ENCODE data around the gene ACKR2.

The ACKR2 gene

GRCh38 chr3:42819351-42819965, 10.2 kb downstream of the ACKR2 start:
- Histone ChIP-seq H4K91ac (ENCODE audit: low read depth, low read length) (no peak overlapping the region), H3K27ac (ENCODE audit: low read depth, low read length) (no peak overlapping the region), H3K79me2 (ENCODE audit: control insufficient read depth, insufficient read depth, low read length, poor library complexity) (no peaks in the 10 kb centered on the region), H3K27me3 (ENCODE audit: insufficient read depth, low read length) (no peaks in the 10 kb centered on the region), H3K4ac (ENCODE audit: low read depth, low read length) (peak overlapping the region; percentile 6), H2BK120ac (ENCODE audit: insufficient read depth, low read length, poor library complexity) (no peak overlapping the region), H3K9me3 (ENCODE audit: insufficient read depth, low read depth, low read length) (no peaks in the 10 kb centered on the region), H2AFZ (ENCODE audit: insufficient read depth, low read length, poor library complexity) (no peak overlapping the region), H2AK5ac (ENCODE audit: low read length) (no peak overlapping the region), H3K9ac (ENCODE audit: low read length) (no peak overlapping the region), H3K36me3 (ENCODE audit: control insufficient read depth in 1 of 2, insufficient read depth in 2 of 2, low read length in 2 of 2) (peaks cover 3 to 9% of the 10 kb centered on the region in 2 experiments), H3K14ac (ENCODE audit: low read length) (no peak overlapping the region), H3K4me3 (ENCODE audit: low read depth, low read length) (no peak overlapping the region), H4K12ac (ENCODE audit: low read depth, low read length) (no peak overlapping the region), H2BK5ac (ENCODE audit: low read depth, low read length, poor library complexity) (no peak overlapping the region), H2BK12ac (ENCODE audit: low read length) (peak overlapping the region; percentile 72), H3K4me1 (ENCODE audit: control insufficient read depth in 1 of 2, insufficient read depth in 2 of 2, low read length in 2 of 2) (peaks cover 3 to 9% of the 10 kb centered on the region in 2 experiments), H4K8ac (ENCODE audit: low read depth, low read length) (no peak overlapping the region), H3K79me1 (ENCODE audit: low read length) (peaks cover 2% of the 10 kb centered on the region), H3K23ac (ENCODE audit: low read length) (no peak overlapping the region), H3K18ac (ENCODE audit: low read length) (no peak overlapping the region), H3K4me2 (ENCODE audit: low read length) (no peak overlapping the region)
- WGBS (ENCODE audit: extremely low coverage, insufficient coverage, insufficient read length): no CpG with 5 or more reads among the region's 2 CpGs
- no peak for DNase-seq

- H4K12ac ChIP-seq (ENCODE audit: low read depth, low read length): no peak overlapping the region
- no peak overlapping the region for H3K23ac ChIP-seq (ENCODE audit: low read length)
- H2AFZ ChIP-seq (ENCODE audit: insufficient read depth, low read length, poor library complexity): no peak overlapping the region
- H3K14ac ChIP-seq (ENCODE audit: low read length): no peak overlapping the region
- no peak overlapping the region for H3K4me2 ChIP-seq (ENCODE audit: low read length)
- no peaks in the 10 kb centered on the region for H3K27me3 ChIP-seq (ENCODE audit: insufficient read depth, low read length)
- no peak overlapping the region for H3K9ac ChIP-seq (ENCODE audit: low read length)
- H2BK120ac ChIP-seq (ENCODE audit: insufficient read depth, low read length, poor library complexity): no peak overlapping the region
- H3K4ac ChIP-seq (ENCODE audit: low read depth, low read length): no peak overlapping the region
- no peak overlapping the region for H2AK5ac ChIP-seq (ENCODE audit: low read length)
- H3K27ac ChIP-seq (ENCODE audit: low read depth, low read length): no peak overlapping the region
- no peak overlapping the region for H2BK12ac ChIP-seq (ENCODE audit: low read length)
- H3K4me3 ChIP-seq (ENCODE audit: low read depth, low read length): no peak overlapping the region
- no peak overlapping the region for H4K8ac ChIP-seq (ENCODE audit: low read depth, low read length)
- peaks cover 2% of the 10 kb centered on the region for H3K79me1 ChIP-seq (ENCODE audit: low read length)
- DNase-seq: no peak
- H3K18ac ChIP-seq (ENCODE audit: low read length): no peak overlapping the region
- H3K36me3 ChIP-seq (ENCODE audit: control insufficient read depth in 1 of 2, insufficient read depth in 2 of 2, low read length in 2 of 2): peaks cover 3 to 9% of the 10 kb centered on the region in 2 experiments
- WGBS (ENCODE audit: extremely low coverage, insufficient coverage, insufficient read length): no CpG with 5 or more reads among the region's 6 CpGs
- H3K9me3 ChIP-seq (ENCODE audit: insufficient read depth, low read depth, low read length): no peaks in the 10 kb centered on the region
- H2BK5ac ChIP-seq (ENCODE audit: low read depth, low read length, poor library complexity): no peak overlapping the region
- H3K79me2 ChIP-seq (ENCODE audit: control insufficient read depth, insufficient read depth, low read length, poor library complexity): no peaks in the 10 kb centered on the region
- H3K4me1 ChIP-seq (ENCODE audit: control insufficient read depth in 1 of 2, insufficient read depth in 2 of 2, low read length in 2 of 2): peaks cover 3 to 4% of the 10 kb centered on the region in 2 experiments
- no peak overlapping the region for H4K91ac ChIP-seq (ENCODE audit: low read depth, low read length)
Measured at GRCh38 chr3:42820746-42821051, 11.5 kb downstream of the ACKR2 start.

GRCh38 chr3:42822828-42823227, 13.6 kb downstream of the ACKR2 start:
- H4K12ac ChIP-seq (ENCODE audit: low read depth, low read length): no peak overlapping the region
- peaks cover 3 to 9% of the 10 kb centered on the region in 2 experiments for H3K36me3 ChIP-seq (ENCODE audit: control insufficient read depth in 1 of 2, insufficient read depth in 2 of 2, low read length in 2 of 2)
- no peak overlapping the region for H3K4me3 ChIP-seq (ENCODE audit: low read depth, low read length)
- H3K27me3 ChIP-seq (ENCODE audit: insufficient read depth, low read length): no peaks in the 10 kb centered on the region
- H2BK12ac ChIP-seq (ENCODE audit: low read length): peak overlapping the region; percentile 13
- no peak overlapping the region for H2AK5ac ChIP-seq (ENCODE audit: low read length)
- H3K79me2 ChIP-seq (ENCODE audit: control insufficient read depth, insufficient read depth, low read length, poor library complexity): no peaks in the 10 kb centered on the region
- H2BK5ac ChIP-seq (ENCODE audit: low read depth, low read length, poor library complexity): peak overlapping the region; percentile 81
- H3K4ac ChIP-seq (ENCODE audit: low read depth, low read length): peak overlapping the region; percentile 49
- H3K4me1 ChIP-seq (ENCODE audit: control insufficient read depth in 1 of 2, insufficient read depth in 2 of 2, low read length in 2 of 2): peaks cover 3 to 7% of the 10 kb centered on the region in 2 experiments
- peaks cover 2% of the 10 kb centered on the region for H3K79me1 ChIP-seq (ENCODE audit: low read length)
- H3K9ac ChIP-seq (ENCODE audit: low read length): no peak overlapping the region
- no peak overlapping the region for H4K8ac ChIP-seq (ENCODE audit: low read depth, low read length)
- peak overlapping the region; percentile 40 for H4K91ac ChIP-seq (ENCODE audit: low read depth, low read length)
- H2BK120ac ChIP-seq (ENCODE audit: insufficient read depth, low read length, poor library complexity): no peak overlapping the region
- WGBS (ENCODE audit: extremely low coverage, insufficient coverage, insufficient read length): no CpG with 5 or more reads among the region's 3 CpGs
- no peak overlapping the region for H3K18ac ChIP-seq (ENCODE audit: low read length)
- no peak overlapping the region for H3K14ac ChIP-seq (ENCODE audit: low read length)
- H3K23ac ChIP-seq (ENCODE audit: low read length): no peak overlapping the region
- no peak overlapping the region for H2AFZ ChIP-seq (ENCODE audit: insufficient read depth, low read length, poor library complexity)
- H3K27ac ChIP-seq (ENCODE audit: low read depth, low read length): peak overlapping the region; percentile 45
- no peaks in the 10 kb centered on the region for H3K9me3 ChIP-seq (ENCODE audit: insufficient read depth, low read depth, low read length)
- no peak for DNase-seq
- H3K4me2 ChIP-seq (ENCODE audit: low read length): no peak overlapping the region

- Histone ChIP-seq H4K12ac (ENCODE audit: low read depth, low read length) (no peak overlapping the region), H3K4me3 (ENCODE audit: low read depth, low read length) (no peak overlapping the region), H3K4ac (ENCODE audit: low read depth, low read length) (peak overlapping the region; percentile 49), H4K8ac (ENCODE audit: low read depth, low read length) (no peak overlapping the region), H3K4me2 (ENCODE audit: low read length) (no peak overlapping the region), H4K91ac (ENCODE audit: low read depth, low read length) (no peak overlapping the region), H3K14ac (ENCODE audit: low read length) (no peak overlapping the region), H2BK5ac (ENCODE audit: low read depth, low read length, poor library complexity) (no peak overlapping the region), H3K4me1 (ENCODE audit: control insufficient read depth in 1 of 2, insufficient read depth in 2 of 2, low read length in 2 of 2) (peaks cover 3 to 7% of the 10 kb centered on the region in 2 experiments), H3K9ac (ENCODE audit: low read length) (no peak overlapping the region), H3K9me3 (ENCODE audit: insufficient read depth, low read depth, low read length) (no peaks in the 10 kb centered on the region), H2AK5ac (ENCODE audit: low read length) (no peak overlapping the region), H3K27ac (ENCODE audit: low read depth, low read length) (peak overlapping the region; percentile 45), H3K27me3 (ENCODE audit: insufficient read depth, low read length) (no peaks in the 10 kb centered on the region), H3K18ac (ENCODE audit: low read length) (no peak overlapping the region), H3K23ac (ENCODE audit: low read length) (no peak overlapping the region), H3K36me3 (ENCODE audit: control insufficient read depth in 1 of 2, insufficient read depth in 2 of 2, low read length in 2 of 2) (peaks cover 3 to 5% of the 10 kb centered on the region in 2 experiments), H2BK120ac (ENCODE audit: insufficient read depth, low read length, poor library complexity) (no peak overlapping the region), H2BK12ac (ENCODE audit: low read length) (no peak overlapping the region), H3K79me1 (ENCODE audit: low read length) (peaks cover 2% of the 10 kb centered on the region), H3K79me2 (ENCODE audit: control insufficient read depth, insufficient read depth, low read length, poor library complexity) (no peaks in the 10 kb centered on the region), H2AFZ (ENCODE audit: insufficient read depth, low read length, poor library complexity) (no peak overlapping the region)
- no CpG with 5 or more reads among the region's 2 CpGs for WGBS (ENCODE audit: extremely low coverage, insufficient coverage, insufficient read length)
- peak in 1 of 2 donors; percentile 21 for DNase-seq
Measured at GRCh38 chr3:42823351-42823750, 14.1 kb downstream of the ACKR2 start.
